Body of pancreas (tissue), 4 donors: ENCODE results near the gene OR2A12. TPM values are rescaled to one million over a fixed set of nuclear protein-coding genes. Genes with fewer than 3 reads are reported as not detected.

Source experiments
- ATAC-seq: fragments of 150-250 bp; one replicate; pipeline ENCODE4 v1.9.1; 2016
- DNase-seq, 4 donors: peaks; one replicate each; pipeline ENCODE4 v3.0.0-alpha.2; 2019
- H3K27ac ChIP-seq, 4 donors: fragments of 200-600 bp; sonication (generic); 1 replicate in 3 of 4; 2 replicates in 1 of 4; pipeline versions ENCODE4 v1.5.1 to v1.6.1; 2016 to 2019; ENCODE audit warnings: mild to moderate bottlenecking in 1 of 4, mixed read lengths in 1 of 4, moderate library complexity in 1 of 4
- H3K27me3 ChIP-seq, 2 donors: fragments of 200-600 bp; sonication (generic); one replicate each; pipeline ENCODE4 v1.6.0; 2016; ENCODE audit warnings: mild to moderate bottlenecking in 1 of 2
- H3K36me3 ChIP-seq, 2 donors: fragments of 200-600 bp; sonication (generic); replicated peaks in 1 of 2; 2 replicates each; pipeline ENCODE4 v1.5.1; 2016; ENCODE audit warnings: low read depth in 2 of 2; ENCODE audit not compliant: insufficient read depth in 1 of 2
- H3K4me1 ChIP-seq: fragments of 200-600 bp; sonication (generic); one replicate; pipeline ENCODE4 v1.6.0; 2016
- H3K4me3 ChIP-seq, 2 donors: fragments of 200-600 bp; sonication (generic); 1 replicate in 1 of 2; 2 replicates in 1 of 2; pipeline ENCODE4 v1.5.1; 2016 to 2019
- H3K9me3 ChIP-seq, 3 donors: fragments of 200-600 bp; sonication (generic); 1 replicate in 2 of 3; 2 replicates in 1 of 3; pipeline ENCODE4 v1.5.1; 2016
- POLR2A ChIP-seq, 3 donors: fragments of 450-650 bp; IDR thresholded peaks; one replicate each; pipeline ENCODE4 v1.6.1; 2016; ENCODE audit warnings: antibody characterized with exemption in 3 of 3, mild to moderate bottlenecking in 2 of 3
- WGBS, 2 donors: methylation state at CpG; one replicate each; pipeline ENCODE4 v1.1.5; 2017; 5-methylcytosine and 5-hydroxymethylcytosine counted together
- intact Hi-C: fragments of 100-400 bp; cut with DNase I; formaldehyde crosslinking; loops from one replicate; pipeline ENCODE4 v1.15.1; 2023
- total RNA-seq, 2 donors: library from RNA; depleted of rRNA; stranded (reverse); fragments of >200 nt; gene quantifications; one replicate each; pipeline ENCODE4 v1.1.0, GENCODE V29; 2016
- TF ChIP-seq, protein P1 (sequence below), 7 experiments: fragments of 450-650 bp in 4 of 7; fragments of 200-600 bp in 3 of 7; sonication (generic) in 3 of 7; IDR thresholded peaks; one replicate each; pipeline ENCODE4 v1.5.1; 2016 to 2019; ENCODE audit warnings: antibody characterized with exemption in 7 of 7

Gene OR2A12
- total RNA-seq, 2 donors from 2014 or later, result not detected

GRCh38 chr7:144087230-144087629, 1.2 kb downstream of the OR2A12 start:
- Histone ChIP-seq H3K27ac (no peak overlapping the region), H3K4me1 (no peaks in the 10 kb centered on the region), H3K36me3 (no peaks in the 10 kb centered on the region), H3K4me3 (no peak overlapping the region), H3K9me3 (no peaks in the 10 kb centered on the region), H3K27me3 (no peaks in the 10 kb centered on the region)
- 60 to 67% methylated on average over 1 of the region's 1 CpG for WGBS, 2 donors
- intact Hi-C loops, result no loop called here
- DNase-seq (no peak), ATAC-seq (no peak)
- TF ChIP-seq, protein P1, sequence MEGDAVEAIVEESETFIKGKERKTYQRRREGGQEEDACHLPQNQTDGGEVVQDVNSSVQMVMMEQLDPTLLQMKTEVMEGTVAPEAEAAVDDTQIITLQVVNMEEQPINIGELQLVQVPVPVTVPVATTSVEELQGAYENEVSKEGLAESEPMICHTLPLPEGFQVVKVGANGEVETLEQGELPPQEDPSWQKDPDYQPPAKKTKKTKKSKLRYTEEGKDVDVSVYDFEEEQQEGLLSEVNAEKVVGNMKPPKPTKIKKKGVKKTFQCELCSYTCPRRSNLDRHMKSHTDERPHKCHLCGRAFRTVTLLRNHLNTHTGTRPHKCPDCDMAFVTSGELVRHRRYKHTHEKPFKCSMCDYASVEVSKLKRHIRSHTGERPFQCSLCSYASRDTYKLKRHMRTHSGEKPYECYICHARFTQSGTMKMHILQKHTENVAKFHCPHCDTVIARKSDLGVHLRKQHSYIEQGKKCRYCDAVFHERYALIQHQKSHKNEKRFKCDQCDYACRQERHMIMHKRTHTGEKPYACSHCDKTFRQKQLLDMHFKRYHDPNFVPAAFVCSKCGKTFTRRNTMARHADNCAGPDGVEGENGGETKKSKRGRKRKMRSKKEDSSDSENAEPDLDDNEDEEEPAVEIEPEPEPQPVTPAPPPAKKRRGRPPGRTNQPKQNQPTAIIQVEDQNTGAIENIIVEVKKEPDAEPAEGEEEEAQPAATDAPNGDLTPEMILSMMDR (IDR thresholded peaks at IDR 0.05), result no peak
- TF ChIP-seq POLR2A (IDR thresholded peaks at IDR 0.05), result no peak

DNA sequence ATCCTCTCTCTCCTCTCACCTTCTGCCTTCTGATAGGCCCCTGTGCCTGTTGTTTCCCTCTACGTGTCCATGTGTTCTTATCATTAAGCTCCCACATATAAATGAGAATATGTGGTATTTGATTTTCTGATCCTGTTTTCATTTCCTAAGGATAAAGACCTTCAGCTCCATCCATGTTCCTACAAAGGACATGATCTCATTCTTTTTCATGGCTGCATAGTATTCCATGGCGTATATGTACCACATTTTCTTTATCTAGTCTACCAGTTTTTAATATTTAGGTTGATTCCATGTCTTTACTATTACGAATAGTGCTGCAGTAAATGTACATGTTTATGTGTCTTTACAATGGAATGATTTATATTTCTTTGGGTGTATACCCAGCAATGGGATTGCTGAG, 4.6 kb downstream of the OR2A12 start:
- no peak for ATAC-seq
- intact Hi-C loops, result no loop called here

GRCh38 chr7:144098776-144099175, 12.7 kb downstream of the OR2A12 start:
- Histone ChIP-seq H3K4me1 (no peaks in the 10 kb centered on the region), H3K4me3 (no peak overlapping the region), H3K27me3 (no peaks in the 10 kb centered on the region), H3K27ac (no peak overlapping the region), H3K9me3 (no peaks in the 10 kb centered on the region), H3K36me3 (no peaks in the 10 kb centered on the region)
- ATAC-seq (no peak), DNase-seq (no peak)
- intact Hi-C loops, result no loop called here
- TF ChIP-seq, protein P1 (IDR thresholded peaks at IDR 0.05), result no peak
- no peak for TF ChIP-seq POLR2A (IDR thresholded peaks at IDR 0.05)

More for the DNA sequence above, 4.6 kb downstream of the OR2A12 start:
- H3K27me3 ChIP-seq, result no peaks in the 10 kb centered on the region
- H3K36me3 ChIP-seq, result no peaks in the 10 kb centered on the region
- no peak overlapping the region for H3K4me3 ChIP-seq
- no peaks in the 10 kb centered on the region for H3K9me3 ChIP-seq
- TF ChIP-seq, protein P1 (IDR thresholded peaks at IDR 0.05), result no peak
- no peak for TF ChIP-seq POLR2A (IDR thresholded peaks at IDR 0.05)
- no peaks in the 10 kb centered on the region for H3K4me1 ChIP-seq
- WGBS, 2 donors, result 71 to 86% methylated on average over 3 of the region's 3 CpGs
- no peak for DNase-seq
- no peak overlapping the region for H3K27ac ChIP-seq

DNA sequence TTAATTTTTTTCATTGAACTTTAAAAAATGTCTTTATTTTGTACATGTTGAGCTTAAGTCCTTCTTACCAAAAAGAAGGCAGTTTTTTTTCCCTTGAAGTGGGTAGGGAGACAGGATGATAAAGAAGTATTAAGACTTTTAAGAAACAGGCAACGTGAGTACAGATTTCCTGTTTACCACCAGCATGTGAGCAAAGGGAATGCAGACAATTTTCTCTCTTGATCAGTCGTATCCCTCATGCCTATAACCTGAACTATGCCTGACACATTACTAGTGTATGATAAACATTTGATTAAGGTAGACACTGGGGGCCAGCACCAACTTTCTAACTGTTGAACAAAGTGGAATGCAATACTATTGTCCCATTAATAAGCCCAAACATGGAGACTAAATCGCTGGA, 14.5 kb downstream of the OR2A12 start:
- TF ChIP-seq, protein P1 (IDR thresholded peaks at IDR 0.05), result no peak
- no peak for TF ChIP-seq POLR2A (IDR thresholded peaks at IDR 0.05)
- ATAC-seq (no peak), DNase-seq (no peak)
- no peaks in the 10 kb centered on the region for H3K9me3 ChIP-seq
- H3K36me3 ChIP-seq, result no peaks in the 10 kb centered on the region
- WGBS, 2 donors, result 44 to 63% methylated on average over 3 of the region's 3 CpGs
- H3K4me3 ChIP-seq, result no peak overlapping the region
- no peaks in the 10 kb centered on the region for H3K27me3 ChIP-seq
- intact Hi-C loops, result no loop called here
- H3K27ac ChIP-seq, result no peak overlapping the region
- H3K4me1 ChIP-seq, result no peaks in the 10 kb centered on the region

DNA sequence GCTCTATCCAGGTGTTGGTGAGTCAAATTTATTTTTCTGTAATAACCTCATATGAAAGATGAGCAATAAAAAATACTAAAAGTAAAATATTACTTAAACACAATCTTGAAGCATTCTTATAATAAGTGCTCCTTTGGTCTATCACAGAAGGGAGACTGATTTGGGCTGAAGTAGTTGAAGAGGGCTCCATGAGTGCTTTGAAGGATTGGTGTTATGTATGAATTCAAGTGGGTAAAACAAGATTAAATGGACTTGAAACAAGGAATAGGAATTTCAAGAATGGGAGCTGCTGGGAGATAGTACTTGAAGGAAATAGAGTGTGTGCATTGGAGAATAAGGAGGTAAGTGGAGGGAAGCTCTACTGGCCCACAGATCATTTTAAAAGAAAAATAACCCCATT, 16.0 kb downstream of the OR2A12 start:
- Histone ChIP-seq H3K36me3 (no peaks in the 10 kb centered on the region), H3K4me3 (no peak overlapping the region), H3K9me3 (no peaks in the 10 kb centered on the region), H3K4me1 (no peaks in the 10 kb centered on the region), H3K27ac (no peak overlapping the region), H3K27me3 (no peaks in the 10 kb centered on the region)
- intact Hi-C loops, result no loop called here
- ATAC-seq (no peak), DNase-seq (no peak)
- no peak for TF ChIP-seq POLR2A (IDR thresholded peaks at IDR 0.05)
- TF ChIP-seq, protein P1 (IDR thresholded peaks at IDR 0.05), result no peak
